Activated B cell treated with CpG ODN at 0.5 μM for 24 hours (primary cell): ENCODE results near the gene SUPT3H. TPM values are rescaled to one million over a fixed set of nuclear protein-coding genes. Genes with fewer than 3 reads are reported as not detected.
A peak's percentile ranks its signal among the peaks of the same experiment; 100 is the strongest.

ENCODE experiments used
- ATAC-seq: fragments of 200-7000 bp; cut with Tn5 transposase; one replicate; pipeline ENCODE4 v1.10.0; 2021; ENCODE audit warnings: low read depth, mild to moderate bottlenecking, moderate library complexity
- CTCF ChIA-PET: fragments of 350-600 bp; sonication (Branson Sonifier 250); formaldehyde crosslinking; loops from one replicate; lab custom pipeline; 2021; ENCODE audit warnings: antibody characterized with exemption; lab: Charles Lee
- POLR2A ChIA-PET: fragments of 350-600 bp; sonication (Branson Sonifier 250); formaldehyde crosslinking; loops from one replicate; lab custom pipeline; 2021; ENCODE audit warnings: antibody characterized with exemption; lab: Charles Lee
- DNase-seq: peaks from one replicate; pipeline ENCODE4 v3.0.0; 2022
- H3K27ac Mint-ChIP-seq: one replicate; pipeline ENCODE4 v1.8.0; 2020; ENCODE audit warnings: mixed read lengths
- H3K27me3 Mint-ChIP-seq: one replicate; pipeline ENCODE4 v1.8.0; 2021; ENCODE audit warnings: mixed read lengths
- H3K36me3 Mint-ChIP-seq: one replicate; pipeline ENCODE4 v1.8.0; 2021; ENCODE audit warnings: low read depth, mixed read lengths
- H3K4me1 Mint-ChIP-seq: one replicate; pipeline ENCODE4 v1.8.0; 2021; ENCODE audit warnings: mixed read lengths
- H3K4me3 Mint-ChIP-seq: one replicate; pipeline ENCODE4 v1.8.0; 2020; ENCODE audit warnings: mild to moderate bottlenecking, mixed read lengths
- H3K9me3 Mint-ChIP-seq: one replicate; pipeline ENCODE4 v1.8.0; 2020; ENCODE audit warnings: mixed read lengths
- intact Hi-C: fragments of 100-400 bp; cut with micrococcal nuclease; formaldehyde crosslinking; loops from one replicate; pipeline ENCODE4 v1.15.1; 2024
- total RNA-seq: library from RNA; stranded (reverse); gene quantifications from 2 replicates; pipeline ENCODE4 v1.2.3, GENCODE V29; 2022
- TF ChIP-seq, protein P1 (sequence below): fragments of 200-600 bp; IDR thresholded peaks from one replicate; pipeline ENCODE4 v1.8.0; 2022; ENCODE audit warnings: antibody characterized with exemption, mild to moderate bottlenecking

Gene SUPT3H
- total RNA-seq, 1 donor from 2014 or later, result 9.9 TPM

DNA sequence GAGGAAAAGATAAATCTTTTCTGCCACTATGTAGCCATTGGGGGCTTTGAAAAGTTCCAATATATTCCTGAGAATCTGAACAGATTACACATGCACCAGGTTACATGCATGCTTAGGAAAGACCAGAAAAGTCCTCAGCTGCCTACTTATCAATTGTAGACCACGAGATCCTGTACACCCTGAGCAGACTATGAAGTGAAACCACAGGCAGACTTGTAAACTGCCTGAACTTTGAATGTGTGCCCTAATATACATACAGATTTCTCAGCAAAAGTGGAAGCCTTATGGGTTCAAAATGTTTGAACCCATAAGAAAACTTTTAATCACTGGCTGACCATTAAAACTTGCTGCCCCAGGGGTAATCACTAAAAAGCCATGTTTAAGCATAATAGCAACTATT, 323.1 kb downstream of the SUPT3H start:
- H3K27me3 Mint-ChIP-seq, result no peaks in the 10 kb centered on the region
- no peak overlapping the region for H3K4me3 Mint-ChIP-seq
- peaks cover 2% of the 10 kb centered on the region for H3K9me3 Mint-ChIP-seq
- POLR2A ChIA-PET, result no interaction called here
- no peak overlapping the region for H3K27ac Mint-ChIP-seq
- H3K36me3 Mint-ChIP-seq, result no peaks in the 10 kb centered on the region
- peaks cover 2% of the 10 kb centered on the region for H3K4me1 Mint-ChIP-seq
- CTCF ChIA-PET, result no interaction called here
- DNase-seq (no peak), ATAC-seq (no peak)
- intact Hi-C loops, result no loop called here
- TF ChIP-seq, protein P1, sequence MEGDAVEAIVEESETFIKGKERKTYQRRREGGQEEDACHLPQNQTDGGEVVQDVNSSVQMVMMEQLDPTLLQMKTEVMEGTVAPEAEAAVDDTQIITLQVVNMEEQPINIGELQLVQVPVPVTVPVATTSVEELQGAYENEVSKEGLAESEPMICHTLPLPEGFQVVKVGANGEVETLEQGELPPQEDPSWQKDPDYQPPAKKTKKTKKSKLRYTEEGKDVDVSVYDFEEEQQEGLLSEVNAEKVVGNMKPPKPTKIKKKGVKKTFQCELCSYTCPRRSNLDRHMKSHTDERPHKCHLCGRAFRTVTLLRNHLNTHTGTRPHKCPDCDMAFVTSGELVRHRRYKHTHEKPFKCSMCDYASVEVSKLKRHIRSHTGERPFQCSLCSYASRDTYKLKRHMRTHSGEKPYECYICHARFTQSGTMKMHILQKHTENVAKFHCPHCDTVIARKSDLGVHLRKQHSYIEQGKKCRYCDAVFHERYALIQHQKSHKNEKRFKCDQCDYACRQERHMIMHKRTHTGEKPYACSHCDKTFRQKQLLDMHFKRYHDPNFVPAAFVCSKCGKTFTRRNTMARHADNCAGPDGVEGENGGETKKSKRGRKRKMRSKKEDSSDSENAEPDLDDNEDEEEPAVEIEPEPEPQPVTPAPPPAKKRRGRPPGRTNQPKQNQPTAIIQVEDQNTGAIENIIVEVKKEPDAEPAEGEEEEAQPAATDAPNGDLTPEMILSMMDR, result no peak

DNA sequence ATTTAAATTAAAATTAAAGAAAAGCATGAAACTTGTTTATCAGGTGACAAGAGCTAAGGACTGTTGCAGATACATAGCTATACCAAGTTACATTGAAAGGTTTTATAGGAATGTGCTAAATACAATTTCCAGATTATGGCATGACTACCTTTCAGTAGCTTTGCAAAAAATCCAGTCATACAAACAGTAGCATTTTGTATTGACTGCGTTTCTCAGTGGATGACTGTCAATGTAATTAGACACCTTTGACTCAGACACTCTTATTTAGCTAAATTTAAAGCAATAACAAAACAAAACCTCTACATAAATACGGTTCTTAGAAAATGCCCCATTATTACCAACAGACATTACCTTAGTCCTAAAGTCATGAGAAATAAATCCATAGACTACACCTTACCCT, 325.4 kb downstream of the SUPT3H start:
- Mint-ChIP-seq H3K9me3 (no peaks in the 10 kb centered on the region), H3K27ac (no peak overlapping the region), H3K4me3 (no peak overlapping the region), H3K36me3 (no peaks in the 10 kb centered on the region), H3K27me3 (no peaks in the 10 kb centered on the region), H3K4me1 (peaks cover 9% of the 10 kb centered on the region)
- ATAC-seq, result no peak
- ChIA-PET POLR2A (no interaction called here), CTCF (no interaction called here)
- intact Hi-C loops, result no loop called here
- TF ChIP-seq, protein P1, result no peak
- no peak for DNase-seq

DNA sequence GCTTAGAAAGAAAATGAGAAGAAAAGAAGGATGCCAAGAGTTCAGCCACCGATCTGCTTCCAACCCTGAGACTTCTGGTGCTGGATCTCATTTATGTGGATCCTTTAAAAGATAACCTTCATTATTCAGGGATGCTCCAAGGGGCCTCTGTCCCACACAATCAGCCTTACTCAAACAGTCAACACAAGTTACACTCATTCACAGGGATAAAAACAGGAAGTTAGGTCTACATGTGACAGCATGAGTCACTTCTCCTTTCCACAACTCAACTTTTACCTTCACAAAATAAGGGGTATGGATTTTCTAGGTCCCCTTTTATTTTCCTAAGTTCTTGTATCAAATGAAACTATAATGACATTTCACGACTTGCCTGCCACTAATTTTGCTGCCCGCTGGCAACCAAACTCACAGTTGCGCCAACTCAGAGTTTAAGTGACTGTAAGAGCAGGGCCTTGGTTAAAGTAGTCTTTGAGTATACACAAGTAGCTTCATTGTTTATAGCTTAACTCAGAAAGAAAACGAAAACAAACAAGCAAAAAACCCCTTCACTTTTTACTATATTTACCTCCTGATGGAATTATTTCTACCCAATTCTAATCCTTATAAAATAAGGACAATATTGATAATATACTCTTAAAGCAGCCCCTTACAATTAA, 328.4 kb downstream of the SUPT3H start:
- Mint-ChIP-seq H3K27ac (no peak overlapping the region), H3K36me3 (no peaks in the 10 kb centered on the region), H3K27me3 (no peaks in the 10 kb centered on the region), H3K9me3 (peaks cover 3% of the 10 kb centered on the region), H3K4me3 (no peak overlapping the region), H3K4me1 (peaks cover 17% of the 10 kb centered on the region)
- TF ChIP-seq, protein P1, result no peak
- ChIA-PET POLR2A (no interaction called here), CTCF (no interaction called here)
- ATAC-seq (peak; percentile 54), DNase-seq (no peak)
- intact Hi-C loops, result no loop called here

DNA sequence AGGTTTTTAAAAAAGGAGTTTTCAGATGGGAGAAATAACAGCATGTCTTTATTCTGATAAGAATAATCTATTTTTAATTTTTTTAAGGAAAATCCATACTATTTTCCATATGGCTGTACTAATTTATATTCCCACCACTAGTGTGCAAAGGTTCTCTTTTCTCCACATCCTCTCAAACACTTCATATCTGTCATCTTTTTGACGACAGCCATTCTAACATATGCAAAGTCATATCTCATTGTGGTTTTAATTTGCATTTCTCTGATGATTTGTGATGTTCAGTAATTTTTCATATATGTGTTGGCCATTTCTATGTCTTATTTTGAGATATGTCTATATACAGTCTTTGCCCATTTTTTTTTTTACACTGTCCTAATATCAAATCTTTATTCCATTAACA, 330.2 kb downstream of the SUPT3H start:
- ATAC-seq (no peak), DNase-seq (no peak)
- intact Hi-C loops, result no loop called here
- TF ChIP-seq, protein P1, result no peak
- no peak overlapping the region for H3K27ac Mint-ChIP-seq
- H3K36me3 Mint-ChIP-seq, result no peaks in the 10 kb centered on the region
- CTCF ChIA-PET, result no interaction called here
- H3K4me3 Mint-ChIP-seq, result no peak overlapping the region
- POLR2A ChIA-PET, result no interaction called here
- H3K9me3 Mint-ChIP-seq, result peaks cover 3% of the 10 kb centered on the region
- H3K27me3 Mint-ChIP-seq, result no peaks in the 10 kb centered on the region
- H3K4me1 Mint-ChIP-seq, result peaks cover 18% of the 10 kb centered on the region

DNA sequence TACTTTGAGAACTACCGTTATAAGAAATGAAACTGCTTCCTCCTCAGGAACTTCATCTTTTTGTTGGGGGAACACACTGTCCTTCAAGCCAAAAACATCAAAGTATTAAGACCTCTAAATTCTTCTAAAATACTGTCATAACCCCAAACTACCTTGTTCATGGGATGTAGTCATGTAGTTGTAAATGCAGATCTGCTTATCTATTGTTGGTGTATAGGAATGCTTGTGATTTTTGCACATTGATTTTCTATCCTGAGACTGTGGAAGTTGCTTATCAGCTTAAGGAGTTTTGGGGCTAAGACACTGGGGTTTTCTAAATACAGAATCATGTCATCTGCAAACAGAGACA, 332.5 kb downstream of the SUPT3H start:
- Mint-ChIP-seq H3K9me3 (peaks cover 3% of the 10 kb centered on the region), H3K36me3 (no peaks in the 10 kb centered on the region), H3K27me3 (no peaks in the 10 kb centered on the region), H3K27ac (peak overlapping the region; percentile 6), H3K4me1 (peaks cover 18% of the 10 kb centered on the region), H3K4me3 (no peak overlapping the region)
- ChIA-PET CTCF (no interaction called here), POLR2A (no interaction called here)
- intact Hi-C loops, result no loop called here
- DNase-seq, result no peak
- TF ChIP-seq, protein P1, result no peak
- ATAC-seq, result no peak
